ENCODE results near the gene CHKB.
A peak's percentile ranks its signal among the peaks of the same experiment; 100 is the strongest.

The CHKB gene

DNA sequence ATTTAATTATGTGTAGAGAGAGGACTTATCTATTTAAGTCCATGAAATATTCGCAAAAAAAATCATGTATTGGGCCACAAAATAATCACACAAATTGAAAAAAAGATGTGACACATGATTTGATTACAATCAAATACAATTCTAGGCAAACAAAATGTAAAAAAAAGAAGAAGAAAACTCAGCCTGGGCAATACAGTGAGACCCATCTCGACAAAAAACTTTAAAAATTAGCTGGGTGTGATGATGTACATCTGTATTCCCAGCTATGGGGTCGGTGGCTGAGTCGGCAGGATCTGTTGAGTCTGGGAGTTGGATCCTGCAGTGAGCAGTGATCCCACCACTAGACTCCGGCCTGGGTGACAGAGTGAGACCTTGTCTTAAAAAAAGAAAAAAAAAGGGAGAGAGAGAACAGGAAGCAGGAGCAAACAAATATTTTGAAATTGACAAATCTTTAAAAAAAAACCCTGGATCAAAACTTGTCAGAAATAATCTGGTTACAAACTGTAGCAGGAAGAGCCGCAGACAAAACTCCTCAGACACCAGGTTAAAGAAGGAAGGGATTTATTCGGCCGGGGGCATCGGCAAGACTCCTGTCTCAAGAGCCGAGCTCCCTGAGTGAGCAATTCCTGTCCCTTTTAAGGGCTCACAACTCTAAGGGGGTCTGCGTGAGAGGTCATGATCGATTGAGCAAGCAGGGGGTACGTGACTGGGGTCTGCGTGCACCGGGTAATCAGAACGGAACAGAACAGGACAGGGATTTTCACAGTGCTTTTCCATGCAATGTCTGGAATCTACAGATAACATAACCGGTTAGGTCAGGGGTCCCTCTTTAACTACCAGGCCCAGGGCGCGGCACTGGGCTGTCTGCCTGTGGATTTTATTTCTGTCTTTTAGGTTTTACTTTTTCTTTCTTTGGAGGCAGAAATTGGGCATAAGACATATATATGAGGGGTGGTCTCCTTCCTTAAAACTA, 49.5 kb downstream of the CHKB start:
- H3K27ac ChIP-seq, result no peak overlapping the region
- no peak overlapping the region for H3K9ac ChIP-seq
- no peak overlapping the region for H3K4me3 ChIP-seq
- peaks cover 29% of the 10 kb centered on the region for H3K4me1 ChIP-seq
- H3K4me2 ChIP-seq, result no peak overlapping the region
- peaks cover 63% of the 10 kb centered on the region for H3K27me3 ChIP-seq
- TF ChIP-seq Cebpa-rat (IDR thresholded peaks at IDR 0.05), result no peak
- H4K20me1 ChIP-seq, result peaks cover 39% of the 10 kb centered on the region
- H3K9me3 ChIP-seq, result peaks cover 18% of the 10 kb centered on the region
- no peaks in the 10 kb centered on the region for H3K36me3 ChIP-seq

- no peak overlapping the region for H3K9ac ChIP-seq
- peaks cover 37% of the 10 kb centered on the region for H3K4me1 ChIP-seq
- H3K36me3 ChIP-seq, result no peaks in the 10 kb centered on the region
- no peak overlapping the region for H3K4me2 ChIP-seq
- TF ChIP-seq Cebpa-rat (IDR thresholded peaks at IDR 0.05), result no peak
- H4K20me1 ChIP-seq, result peaks cover 39% of the 10 kb centered on the region
- H3K9me3 ChIP-seq, result peaks cover 18% of the 10 kb centered on the region
- H3K4me3 ChIP-seq, result 0 out of 2 replicates have a peak overlapping the region, but pooled peaks have one; percentile 63
- H3K27ac ChIP-seq, result no peak overlapping the region
- H3K27me3 ChIP-seq, result peaks cover 67% of the 10 kb centered on the region
Observed at GRCh38 chr22:50531962-50532674, 50.5 kb downstream of the CHKB start.

DNA sequence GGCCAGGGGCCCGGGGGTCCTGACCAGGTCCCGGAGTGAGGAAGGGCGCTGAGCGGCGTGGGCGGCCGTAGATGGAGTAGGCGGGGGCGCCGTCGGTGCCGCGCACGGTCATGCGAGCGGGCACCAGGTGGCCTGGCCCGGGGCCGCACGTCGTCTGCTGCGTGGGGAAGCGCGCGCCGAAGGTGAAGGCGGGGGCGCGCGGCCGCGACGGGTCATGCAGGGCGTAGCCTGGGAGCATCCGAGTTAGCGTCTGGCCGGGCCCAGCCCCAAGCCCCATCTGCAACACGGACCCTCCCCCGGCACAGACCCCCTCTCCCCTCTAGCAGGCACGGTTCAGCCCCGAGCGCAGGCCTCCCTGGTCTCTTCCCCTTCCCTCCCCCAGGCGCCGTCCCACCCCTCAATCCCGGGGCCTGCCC, 51.1 kb downstream of the CHKB start:
- H3K4me2 ChIP-seq, result peak overlapping the region; percentile 73
- peaks cover 67% of the 10 kb centered on the region for H3K27me3 ChIP-seq
- no peaks in the 10 kb centered on the region for H3K36me3 ChIP-seq
- H3K27ac ChIP-seq, result no peak overlapping the region
- H3K9me3 ChIP-seq, result peaks cover 18% of the 10 kb centered on the region
- H3K4me1 ChIP-seq, result peaks cover 42% of the 10 kb centered on the region
- TF ChIP-seq Cebpa-rat (IDR thresholded peaks at IDR 0.05), result no peak
- no peak overlapping the region for H3K9ac ChIP-seq
- peaks cover 39% of the 10 kb centered on the region for H4K20me1 ChIP-seq
- peak overlapping the region; percentile 63 for H3K4me3 ChIP-seq

DNA sequence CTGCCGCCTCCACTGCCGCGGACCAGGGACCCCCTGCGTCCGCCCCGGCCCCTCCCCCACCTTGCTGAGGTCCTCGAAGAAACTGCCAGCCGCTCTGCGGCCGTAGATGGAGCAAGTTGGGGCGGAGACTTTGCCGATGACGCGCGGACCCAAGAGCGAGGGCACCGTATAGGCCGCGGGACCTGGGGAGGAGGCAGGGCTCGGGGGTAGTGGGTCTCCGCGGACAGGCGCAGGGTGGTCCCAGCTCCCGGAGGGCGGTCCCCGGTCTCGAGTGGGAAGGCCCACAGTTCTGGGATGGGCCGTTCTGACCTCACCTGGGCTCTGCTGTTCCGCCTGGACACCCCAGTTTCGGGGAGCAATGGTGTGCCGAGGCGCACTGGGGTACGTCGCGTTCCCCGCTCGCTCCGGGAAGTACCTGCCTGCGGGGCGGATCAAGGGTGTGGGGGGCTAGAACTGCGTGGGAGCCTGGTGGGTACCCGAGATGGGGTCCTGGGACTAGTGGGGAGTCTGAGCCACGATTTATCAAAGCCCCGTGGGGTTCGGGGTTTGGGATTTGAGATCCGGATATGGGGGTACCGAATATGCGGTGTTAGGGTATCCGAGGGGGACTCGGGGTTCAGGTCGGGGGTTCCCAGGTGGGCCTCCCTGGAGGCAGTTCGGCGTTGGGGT, 51.6 kb downstream of the CHKB start:
- H3K27ac ChIP-seq, result no peak overlapping the region
- TF ChIP-seq Cebpa-rat (IDR thresholded peaks at IDR 0.05), result no peak
- H3K4me3 ChIP-seq, result peak overlapping the region; percentile 63
- H3K9ac ChIP-seq, result peak overlapping the region; percentile 10; the same call in 1 of the 2 replicates
- H3K4me1 ChIP-seq, result peaks cover 44% of the 10 kb centered on the region
- peaks cover 39% of the 10 kb centered on the region for H4K20me1 ChIP-seq
- H3K9me3 ChIP-seq, result peaks cover 18% of the 10 kb centered on the region
- no peaks in the 10 kb centered on the region for H3K36me3 ChIP-seq
- peaks cover 67% of the 10 kb centered on the region for H3K27me3 ChIP-seq
- peak overlapping the region; percentile 73 for H3K4me2 ChIP-seq

- Histone ChIP-seq H3K27ac (no peak overlapping the region), H3K27me3 (peaks cover 67% of the 10 kb centered on the region), H3K4me3 (peak overlapping the region; percentile 63), H3K9ac (no peak overlapping the region), H4K20me1 (peaks cover 39% of the 10 kb centered on the region), H3K4me2 (peak overlapping the region; percentile 73), H3K36me3 (no peaks in the 10 kb centered on the region), H3K9me3 (peaks cover 18% of the 10 kb centered on the region), H3K4me1 (peaks cover 44% of the 10 kb centered on the region)
- no peak for TF ChIP-seq Cebpa-rat (IDR thresholded peaks at IDR 0.05)
Observed at GRCh38 chr22:50530580-50530876, 52.1 kb downstream of the CHKB start.

GRCh38 chr22:50529897-50530579, 52.6 kb downstream of the CHKB start, which contains the start of gene TYMP:
TYMP (minus strand) TSS chr22:50530012; CDS start chr22:50529709, 303 bp downstream.
- Histone ChIP-seq H4K20me1 (peaks cover 39% of the 10 kb centered on the region), H3K36me3 (no peaks in the 10 kb centered on the region), H3K27ac (no peak within 1 kb of the TSS), H3K4me3 (peak within 1 kb of the TSS; percentile 63), H3K9ac (0 out of 2 replicates have a peak within 1 kb of the TSS, but pooled peaks have one; percentile 10), H3K4me2 (peak within 1 kb of the TSS; percentile 73), H3K9me3 (peaks cover 18% of the 10 kb centered on the region), H3K27me3 (peaks cover 67% of the 10 kb centered on the region), H3K4me1 (peaks cover 44% of the 10 kb centered on the region)
- TF ChIP-seq Cebpa-rat (IDR thresholded peaks at IDR 0.05), result no peak

DNA sequence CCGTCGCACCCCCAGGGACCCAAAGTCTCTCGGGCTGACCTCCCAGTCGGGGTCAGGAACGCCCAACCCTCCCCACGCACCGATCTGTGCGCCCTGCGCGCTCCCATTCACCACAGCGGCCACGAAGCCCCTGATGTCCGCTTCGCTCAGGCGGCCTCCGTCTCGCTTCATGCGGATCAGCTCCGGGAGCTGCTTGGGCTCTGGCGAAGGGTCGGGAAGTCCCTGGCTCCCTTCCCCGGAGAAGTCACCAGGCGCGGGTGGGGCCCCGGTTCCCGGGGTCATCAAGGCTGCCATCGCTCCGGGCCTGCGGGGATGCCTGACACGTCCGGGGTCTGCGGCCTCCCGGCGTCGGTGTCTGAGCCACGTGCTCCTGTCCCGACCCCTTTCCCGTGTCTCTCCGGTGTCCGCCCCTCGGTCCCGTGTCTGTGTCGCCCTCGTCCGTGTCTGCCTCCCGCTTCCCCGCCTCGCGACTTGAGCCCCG, 53.2 kb downstream of the CHKB start:
- Histone ChIP-seq H3K4me3 (peak overlapping the region; percentile 63), H3K4me1 (peaks cover 49% of the 10 kb centered on the region)

More for the DNA sequence above, 53.2 kb downstream of the CHKB start:
- Histone ChIP-seq H3K9me3 (peaks cover 18% of the 10 kb centered on the region), H3K27ac (no peak overlapping the region), H3K4me2 (peak overlapping the region; percentile 73), H4K20me1 (peaks cover 43% of the 10 kb centered on the region), H3K27me3 (peaks cover 67% of the 10 kb centered on the region), H3K9ac (no peak overlapping the region), H3K36me3 (no peaks in the 10 kb centered on the region)
- TF ChIP-seq Cebpa-rat (IDR thresholded peaks at IDR 0.05), result no peak
